HG02938 (cell line): ENCODE results near the gene CALR3.
"Not testable (repeated sequence)": the region's sequence is repeated elsewhere in the genome, so short reads cannot be mapped to it uniquely, and the experiment has no call there.

ENCODE experiments used
- ATAC-seq: cut with Tn5 transposase; IDR thresholded peaks from one replicate; pipeline ENCODE4 v1.9.1; 2021; ENCODE audit warnings: mild to moderate bottlenecking, moderate library complexity; ENCODE audit not compliant: unreplicated experiment

The CALR3 gene

DNA sequence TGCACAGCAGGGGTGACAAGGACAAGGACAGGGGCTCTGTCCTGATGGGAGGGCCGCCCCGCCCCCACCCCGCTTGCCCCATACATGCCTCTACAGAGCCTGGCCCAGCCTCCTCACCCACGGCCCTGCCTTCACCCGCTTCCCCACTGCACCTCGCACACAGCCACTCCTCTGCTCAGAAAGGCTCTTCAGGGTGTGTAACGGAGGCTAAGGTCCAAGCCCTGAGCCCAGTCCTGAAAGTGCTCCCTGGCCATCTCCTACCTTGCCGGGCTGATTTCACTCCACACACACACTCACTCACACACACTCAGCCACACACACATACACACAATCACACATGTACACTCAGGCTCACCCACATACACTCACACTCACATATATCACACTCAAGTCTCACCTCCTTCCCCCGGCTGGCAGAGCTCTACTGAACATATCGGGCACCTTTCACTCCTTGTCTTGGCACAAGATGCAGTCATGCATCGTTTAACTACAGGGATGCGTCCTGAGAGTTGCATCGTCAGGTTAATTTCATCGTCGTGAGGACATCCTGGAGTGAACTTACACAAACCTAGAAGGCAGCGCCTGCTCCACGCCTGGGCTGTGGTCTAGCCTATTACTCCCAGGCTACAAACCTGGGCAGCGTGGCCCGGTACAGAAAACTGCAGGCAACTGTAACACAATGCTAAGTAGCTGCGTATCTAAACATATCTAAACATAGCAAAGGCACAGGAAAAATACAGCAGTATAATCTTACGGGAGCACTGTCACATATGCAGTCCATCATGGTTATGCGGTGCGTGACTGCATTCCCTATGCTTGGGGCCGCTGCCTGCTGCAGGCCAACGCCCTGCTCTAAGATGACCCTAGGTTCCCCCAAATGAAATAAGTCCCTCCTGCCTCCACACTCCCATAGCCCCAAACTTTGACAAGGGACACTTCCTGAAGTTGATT, 37.3 kb downstream of the CALR3 start:
- ATAC-seq, result no peak

DNA sequence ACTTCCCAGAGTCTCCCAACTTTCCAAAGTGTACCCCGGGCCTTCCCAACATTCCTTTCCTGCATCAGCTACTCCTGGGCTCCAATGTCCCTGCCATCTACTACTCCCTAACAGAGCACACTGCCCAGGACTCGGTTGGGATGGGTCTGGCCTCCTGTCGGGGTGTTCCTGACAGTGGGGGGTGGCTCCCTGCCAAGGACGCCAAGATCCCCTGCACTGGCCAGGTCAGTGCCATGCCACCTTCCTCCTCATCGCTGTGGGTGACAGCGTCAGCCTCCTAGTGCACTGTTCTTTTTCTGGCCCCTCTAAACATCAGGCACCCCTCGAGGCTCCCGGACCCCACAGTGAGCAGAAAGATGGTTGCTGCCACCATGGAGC, 38.0 kb downstream of the CALR3 start:
- no peak for ATAC-seq

DNA sequence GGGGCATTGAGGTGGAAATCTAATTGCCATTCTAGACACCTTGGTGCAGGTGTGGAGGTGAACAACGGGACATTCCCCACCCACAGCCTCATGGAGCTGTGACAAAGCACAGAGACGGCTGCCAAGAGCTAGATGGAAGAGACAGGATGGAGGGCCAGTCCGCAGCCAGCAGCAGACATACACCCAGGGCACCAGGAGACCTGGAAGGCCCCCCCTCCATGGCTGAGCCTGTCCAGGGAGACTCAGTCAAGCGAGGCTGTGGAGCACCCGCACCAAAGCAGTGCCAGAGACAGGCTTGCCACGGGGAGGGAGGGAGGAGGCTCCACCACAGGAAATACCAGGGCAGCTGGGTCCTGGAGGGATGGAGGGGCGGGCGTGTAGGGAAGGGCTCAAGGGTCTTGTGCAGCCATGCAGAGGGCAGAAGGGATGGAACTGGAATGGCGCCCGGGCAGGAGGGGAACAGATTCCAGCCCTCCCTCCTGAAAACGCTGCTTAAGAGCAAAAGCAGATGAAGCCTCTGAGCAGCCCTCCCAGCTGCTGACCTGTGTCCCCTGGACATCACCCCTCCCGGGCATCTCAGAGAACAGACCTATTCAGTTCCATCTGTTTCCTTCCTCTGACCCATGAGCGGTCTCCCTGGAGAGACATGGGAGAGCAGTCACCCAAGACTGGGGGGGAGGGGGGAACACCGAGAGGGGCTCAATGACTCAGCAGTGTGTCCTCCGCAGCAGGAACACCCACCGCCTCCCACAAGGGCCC, 38.6 kb downstream of the CALR3 start:
- no peak for ATAC-seq

DNA sequence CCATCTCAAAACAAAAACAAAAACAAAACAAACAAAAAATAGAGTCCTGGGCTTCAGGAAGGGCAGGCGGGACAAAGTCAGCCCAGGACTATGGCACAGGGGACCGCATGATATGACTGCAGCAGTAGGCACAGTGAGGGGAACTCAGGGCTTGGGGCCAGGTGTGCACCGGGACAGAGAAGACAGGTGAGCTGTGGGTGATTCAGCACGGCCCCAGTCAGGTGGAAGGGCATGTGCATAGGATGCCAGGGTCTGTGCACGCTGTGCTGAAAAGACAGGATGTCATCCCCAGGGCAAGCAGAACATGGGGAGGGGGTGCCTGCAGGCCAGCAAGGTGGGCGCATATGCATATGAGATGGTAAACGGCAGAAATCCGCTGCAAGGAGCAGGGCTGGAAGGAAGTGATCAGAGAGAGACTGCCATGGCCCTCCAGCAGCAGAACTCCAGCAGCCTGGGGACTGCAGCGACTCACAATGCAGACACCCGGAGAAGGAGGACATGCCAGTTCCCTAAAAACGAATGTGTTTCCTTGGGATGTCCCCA, 39.2 kb downstream of the CALR3 start:
- ATAC-seq, result no peak

DNA sequence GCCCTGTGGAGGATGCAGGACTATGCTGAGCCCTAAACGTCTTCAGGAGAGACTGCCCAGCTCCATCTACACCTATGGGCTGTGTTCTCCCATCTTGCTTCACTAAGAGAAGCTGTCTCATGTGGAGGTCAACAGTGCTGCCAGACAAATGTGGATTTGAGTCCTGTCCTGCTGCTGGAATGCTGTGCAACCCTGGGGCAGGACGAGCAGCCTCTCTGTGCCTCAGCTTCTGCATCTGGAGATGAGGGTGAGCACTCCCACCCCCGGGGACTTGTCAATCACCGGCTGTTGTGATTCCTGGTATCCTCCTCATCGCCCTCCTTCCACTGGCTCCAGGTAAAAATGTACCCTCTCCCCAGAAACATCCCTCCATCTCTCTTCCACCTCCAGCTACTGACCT, 40.5 kb downstream of the CALR3 start:
- ATAC-seq, result no peak

DNA sequence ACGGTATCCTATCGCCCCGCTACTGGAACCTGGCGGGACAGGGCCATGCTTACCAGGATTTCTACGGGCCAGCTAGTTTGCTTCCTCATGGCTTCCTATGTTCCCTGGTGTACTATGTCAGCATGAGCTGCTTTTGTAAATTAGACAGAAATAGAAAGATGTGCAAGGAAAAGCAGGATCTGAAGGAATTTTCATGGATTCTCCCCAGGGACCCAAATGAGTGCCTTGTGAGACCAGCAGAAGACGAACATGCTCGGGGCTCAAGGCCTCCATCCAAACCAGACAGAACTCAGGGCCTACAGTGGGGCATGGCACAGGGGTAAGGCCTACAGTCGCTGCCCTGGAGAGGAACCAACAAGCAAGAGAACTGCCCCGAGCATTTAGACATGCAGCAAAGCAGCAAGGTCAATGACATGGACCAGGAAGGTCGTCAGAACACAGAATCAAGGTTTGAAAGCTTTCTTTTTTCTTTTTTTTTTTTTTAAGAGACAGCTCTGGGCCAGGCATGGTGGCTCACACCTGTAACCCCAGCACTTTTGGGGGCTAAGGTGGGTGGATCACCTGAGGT, 41.5 kb downstream of the CALR3 start:
- ATAC-seq, result no peak

DNA sequence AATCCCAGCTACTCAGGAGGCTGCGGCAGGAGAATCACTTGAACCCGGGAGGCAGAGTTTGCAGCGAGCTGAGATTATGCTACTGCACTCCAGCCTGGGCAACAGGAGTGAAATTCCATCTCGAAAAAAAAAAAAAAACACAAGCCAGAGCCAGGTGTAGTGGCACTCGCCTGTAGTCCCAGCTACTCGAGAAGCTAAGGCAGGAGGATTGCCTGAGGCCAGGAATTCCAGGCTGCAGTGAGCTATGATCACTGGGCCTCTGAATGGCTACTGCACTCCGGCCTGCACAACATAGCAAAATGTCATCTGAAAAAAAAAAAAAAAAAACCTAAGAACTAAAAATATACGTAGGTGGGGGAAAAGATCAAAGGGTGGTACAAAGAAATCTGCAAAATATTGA, 43.6 kb downstream of the CALR3 start:
- ATAC-seq, result no peak

DNA sequence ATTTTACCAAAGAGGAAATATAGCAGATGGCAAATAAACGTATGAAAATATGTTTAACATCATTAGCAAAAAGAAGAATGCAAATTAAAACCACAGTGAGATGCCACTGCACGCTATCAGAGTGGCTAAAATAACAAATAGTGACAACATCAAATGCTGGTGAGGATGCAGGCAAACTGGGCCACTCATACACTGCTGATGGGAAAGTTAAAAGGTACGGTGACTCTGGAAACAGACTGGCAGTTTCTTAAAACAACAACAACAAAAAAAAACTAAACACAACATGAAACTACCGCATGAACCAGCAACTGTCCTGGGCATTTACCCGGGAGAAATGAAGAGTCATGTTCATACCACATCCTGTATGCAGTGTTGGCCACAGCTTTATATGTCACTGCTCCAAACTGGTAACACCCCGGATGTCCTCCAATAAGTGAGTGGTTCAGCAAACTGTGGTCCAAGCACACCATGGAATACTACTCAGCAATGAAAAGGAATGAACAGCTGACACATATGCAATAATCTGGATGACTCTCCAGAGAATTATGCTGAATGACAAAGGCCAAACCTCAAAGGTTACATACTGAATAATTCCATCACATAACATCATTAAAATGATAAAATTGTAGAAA, 46.5 kb downstream of the CALR3 start:
- ATAC-seq, result no peak

DNA sequence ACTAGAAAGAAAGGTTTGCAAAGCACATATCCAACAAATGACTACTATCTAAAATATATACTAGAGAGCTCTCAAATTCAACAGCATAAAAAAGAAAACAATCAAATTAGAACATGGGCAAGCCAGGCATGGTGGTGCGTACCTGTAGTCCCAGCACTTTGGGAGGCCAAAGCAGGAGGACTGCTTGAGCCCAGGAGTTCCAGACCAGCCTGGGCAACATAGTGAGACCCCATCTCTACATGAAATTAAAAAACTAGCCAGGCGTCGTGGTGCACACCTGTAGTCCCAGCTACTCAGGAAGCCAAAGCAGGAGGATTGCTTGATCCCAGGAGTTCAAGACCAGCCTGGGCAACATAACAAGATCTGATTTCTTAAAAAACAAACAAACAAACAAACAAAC, 47.1 kb downstream of the CALR3 start:
- ATAC-seq, result not testable (repeated sequence)

DNA sequence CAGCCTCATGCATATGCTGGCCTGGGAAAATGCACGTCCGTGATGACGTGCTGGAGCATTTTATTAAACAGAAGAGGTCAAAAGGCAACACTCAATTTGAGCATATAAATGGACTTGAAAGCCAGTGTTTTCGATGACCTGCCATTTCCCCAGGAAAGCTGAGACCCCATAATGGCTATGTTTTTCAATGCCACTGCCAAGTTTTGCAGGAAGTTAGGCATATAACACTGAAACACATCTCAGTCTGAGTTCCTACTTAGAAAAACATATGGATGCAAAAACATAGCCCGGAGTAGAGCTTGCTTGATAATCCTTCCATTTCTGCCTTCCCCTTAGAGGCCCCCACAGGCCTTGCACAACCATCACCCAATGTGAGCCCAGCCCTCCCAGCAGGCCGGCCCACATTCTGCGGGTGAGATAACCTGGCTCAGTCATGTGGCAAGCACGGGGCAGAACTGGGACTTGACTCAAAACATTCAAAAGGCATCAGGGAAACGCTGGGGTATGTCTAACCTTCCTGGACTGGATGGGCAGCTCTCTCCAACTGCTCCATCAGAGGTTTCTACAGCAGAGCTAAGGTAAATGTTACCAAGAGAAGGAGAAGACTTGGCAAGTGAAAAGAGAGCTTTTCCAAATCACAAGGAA, 49.1 kb downstream of the CALR3 start:
- ATAC-seq, result no peak

DNA sequence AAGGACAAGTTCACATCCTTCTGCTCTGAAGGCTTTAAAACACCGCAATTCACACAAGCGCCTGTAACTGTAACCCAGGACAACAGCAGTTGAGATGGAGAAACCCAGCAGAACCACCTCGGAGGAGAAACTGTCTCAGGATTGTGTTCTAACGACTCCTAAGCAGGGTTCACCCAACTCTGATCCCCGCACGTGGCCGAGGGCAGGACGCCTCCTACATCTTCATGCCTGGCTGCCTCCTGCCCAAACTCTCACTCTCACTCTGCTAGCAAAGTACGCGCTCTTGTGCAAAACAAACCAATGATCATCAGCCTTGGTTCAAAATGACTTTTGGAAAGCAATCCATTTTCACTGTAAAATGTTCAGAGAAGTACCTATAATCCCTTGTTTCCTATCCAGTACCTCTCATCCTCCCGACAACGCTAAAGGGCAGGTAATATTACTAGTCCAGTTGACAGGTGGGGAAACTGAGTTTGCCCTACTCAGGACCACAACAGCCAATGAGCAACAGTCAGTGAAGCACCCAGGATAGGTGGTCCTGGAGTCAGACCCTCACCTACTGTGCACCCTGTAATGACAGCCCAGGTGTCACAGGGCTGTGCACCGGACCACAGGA, 49.8 kb downstream of the CALR3 start:
- no peak for ATAC-seq

DNA sequence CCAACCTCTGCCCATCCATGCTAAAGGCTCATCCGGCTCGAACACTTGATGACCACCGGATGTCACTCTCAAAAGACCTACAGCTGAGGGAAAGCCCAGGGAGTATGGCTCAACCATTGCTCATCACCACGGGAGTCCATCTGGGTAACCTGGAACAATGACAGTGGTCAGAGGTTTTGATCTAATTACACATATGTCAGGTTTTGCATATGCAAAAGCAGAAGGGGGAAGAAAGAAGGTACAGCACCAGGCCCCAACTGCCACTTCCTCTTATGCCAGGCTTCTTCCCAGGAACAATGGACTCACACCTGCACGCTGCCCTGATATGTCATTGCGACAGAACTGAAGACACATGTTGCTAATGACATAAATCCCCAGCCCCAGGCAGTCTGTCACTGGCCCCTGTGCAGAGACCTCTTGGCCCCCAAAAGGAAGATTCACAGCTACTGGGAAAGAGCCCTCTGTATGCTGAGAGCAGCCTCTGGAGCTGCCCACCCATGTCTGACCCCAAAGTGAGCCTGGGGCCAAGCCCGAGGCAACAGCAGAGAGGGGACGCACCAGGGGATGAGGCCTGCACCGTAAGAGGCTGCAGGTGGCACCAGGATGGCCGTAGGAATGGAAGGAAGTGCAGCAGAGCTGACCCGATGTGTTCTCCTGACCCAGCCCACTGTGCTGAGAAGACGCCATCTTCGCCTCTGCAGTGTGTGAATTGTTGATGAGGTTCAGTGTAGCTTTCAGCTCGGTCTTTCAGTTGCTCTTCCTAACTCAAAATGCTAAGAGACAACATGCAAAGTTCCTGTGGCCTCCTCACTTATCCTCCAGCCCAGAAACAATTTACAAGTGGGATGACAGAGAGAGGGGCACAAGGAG, 50.5 kb downstream of the CALR3 start:
- no peak for ATAC-seq

DNA sequence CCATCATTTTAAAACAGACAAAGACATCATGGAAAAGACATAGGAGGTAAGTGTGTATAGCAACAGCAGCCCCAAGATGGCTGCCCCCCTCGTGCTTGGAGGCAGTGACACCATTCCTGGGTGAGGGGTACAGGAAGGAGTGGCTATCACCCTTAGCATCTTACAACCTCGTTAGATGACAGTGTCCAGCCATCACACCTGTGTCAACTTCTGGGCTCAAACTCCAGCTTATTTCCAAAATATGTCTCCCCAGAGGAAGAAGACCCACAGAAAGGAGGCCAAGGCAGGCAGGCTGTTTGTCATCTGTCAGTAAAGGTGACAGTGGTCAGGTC, 51.7 kb downstream of the CALR3 start:
- no peak for ATAC-seq

DNA sequence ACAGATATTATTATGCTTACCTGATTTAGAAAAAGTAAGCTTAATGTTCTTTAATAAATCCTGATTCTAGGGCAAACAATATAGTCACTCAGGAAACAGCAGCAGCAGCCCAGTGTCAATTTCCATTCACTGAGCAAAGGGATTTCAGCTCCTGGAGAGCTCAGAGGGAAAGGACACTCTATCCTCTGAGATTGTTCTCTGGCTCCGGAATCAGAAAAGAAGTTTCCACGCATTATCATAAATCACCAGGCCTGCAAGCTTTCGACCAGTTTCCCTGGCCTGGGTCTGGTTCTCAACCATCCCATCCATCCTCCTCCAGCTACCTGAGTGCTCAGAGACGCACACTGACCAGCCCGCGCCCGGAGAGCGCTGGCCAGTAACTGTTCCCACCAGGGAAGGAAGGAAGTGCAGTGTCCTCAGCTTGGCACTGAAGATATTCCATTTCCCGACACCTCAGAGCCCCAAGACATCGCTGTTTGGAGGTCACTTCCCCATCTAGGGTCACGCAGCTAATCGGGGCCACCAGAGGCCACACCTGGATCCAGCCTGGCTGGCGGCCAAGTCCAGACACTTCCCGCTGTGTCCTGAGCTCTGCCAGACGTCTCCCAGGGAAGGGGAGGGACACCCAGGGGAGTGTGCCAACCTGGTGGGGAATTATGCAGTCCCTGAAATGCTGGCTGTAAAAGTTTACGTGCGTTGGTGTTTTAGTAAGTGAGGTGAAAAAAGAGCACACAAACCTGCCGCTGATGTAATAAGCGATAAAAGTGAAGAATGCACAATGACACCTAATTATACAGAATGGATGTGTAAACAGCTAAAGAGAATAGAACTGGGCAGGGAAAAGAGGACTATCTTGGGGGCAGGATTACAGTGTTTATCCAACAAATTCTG, 53.3 kb downstream of the CALR3 start:
- no peak for ATAC-seq

DNA sequence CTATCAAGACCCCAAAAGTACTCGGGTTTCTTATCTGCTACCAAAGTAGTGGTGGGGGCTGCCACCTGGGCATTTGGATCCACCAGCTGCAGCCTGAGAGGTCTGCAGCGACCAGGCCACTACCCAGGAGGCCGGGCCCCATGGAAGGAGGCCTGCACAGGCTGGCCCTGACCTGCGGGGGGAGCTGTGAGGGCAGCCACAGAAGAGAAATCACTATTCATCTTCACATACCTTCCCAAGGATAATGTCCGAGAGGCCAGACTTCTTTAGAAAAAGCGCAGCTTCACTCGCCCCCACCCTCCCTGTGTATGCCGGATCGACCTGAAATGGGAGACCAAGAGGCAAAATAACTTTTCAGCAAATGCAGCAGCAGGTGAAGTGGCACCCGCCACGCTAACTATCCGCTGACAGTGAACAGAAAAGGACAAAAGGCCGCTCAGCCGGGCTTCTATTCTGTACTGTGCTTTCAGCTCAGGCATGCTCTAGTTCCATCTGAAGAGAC, 54.3 kb downstream of the CALR3 start:
- ATAC-seq, result no peak

DNA sequence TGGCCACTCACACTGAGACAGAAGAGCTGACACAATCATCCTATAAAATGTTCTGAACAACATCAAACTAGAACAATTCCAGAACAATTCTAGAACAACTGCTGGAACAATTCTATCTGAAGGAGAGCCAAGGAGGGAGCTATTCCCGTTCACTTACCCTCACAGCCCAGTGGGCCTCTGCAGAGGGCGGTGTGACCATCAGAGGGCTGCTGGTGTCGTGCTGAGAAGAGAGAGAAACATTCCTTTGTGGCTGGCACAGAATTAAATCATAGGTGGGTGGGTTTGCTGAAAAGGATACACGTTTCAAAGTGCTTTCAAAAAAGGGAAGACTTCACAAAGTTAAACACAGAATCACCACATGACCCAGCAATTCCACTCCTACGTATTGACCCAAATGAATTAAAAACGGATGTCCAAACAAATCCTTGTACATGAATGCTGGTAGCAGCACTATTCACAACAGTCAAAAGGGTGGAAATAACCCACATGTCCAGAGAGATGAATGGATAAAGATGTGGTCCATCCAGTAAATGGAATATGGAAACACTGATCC, 59.1 kb downstream of the CALR3 start:
- ATAC-seq, result no peak

DNA sequence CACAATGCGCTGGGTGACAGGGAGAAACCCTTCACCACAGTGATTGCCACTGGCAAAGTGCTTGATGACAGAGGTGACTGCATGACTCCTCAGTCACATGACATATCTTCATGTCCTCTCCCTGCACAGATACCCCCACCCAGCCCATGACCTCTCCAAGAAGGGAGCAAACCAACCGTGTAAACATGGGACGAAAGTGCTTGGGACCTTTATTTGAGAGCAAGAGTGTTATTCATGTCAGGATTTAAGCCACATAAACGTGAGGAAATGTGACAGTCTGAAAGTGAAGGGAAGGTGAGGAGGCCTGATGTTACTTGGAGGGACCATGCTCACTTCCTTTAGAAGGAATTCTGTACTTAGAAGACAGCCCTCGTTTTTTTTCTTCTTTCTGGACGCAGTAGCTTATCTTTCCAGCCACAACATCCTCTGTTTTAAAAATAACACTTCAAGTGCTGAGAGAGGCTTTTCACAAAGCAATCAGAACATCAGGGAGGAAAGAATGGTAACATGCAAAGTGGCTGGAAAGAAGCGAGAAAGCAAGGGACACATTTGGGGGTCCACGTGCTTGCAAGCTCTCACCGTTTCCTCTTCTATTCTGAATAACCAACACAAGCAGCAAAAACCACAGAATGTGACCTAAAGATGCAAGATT, 59.8 kb downstream of the CALR3 start:
- ATAC-seq, result no peak
